ENCODE results near the gene NRAP.
A peak's percentile ranks its signal among the peaks of the same experiment; 100 is the strongest.

Gene NRAP

GRCh38 chr10:113620936-113621335, 42.9 kb downstream of the NRAP start:
- Histone ChIP-seq H3K4me1 (peaks cover 3% of the 10 kb centered on the region; the same call in 1 of the 2 replicates), H3K27me3 (ENCODE audit: low read depth) (peaks cover 22% of the 10 kb centered on the region), H3K36me3 (replicated peaks) (no peaks in the 10 kb centered on the region), H3K9me3 (no peaks in the 10 kb centered on the region), H3K4me3 (no peak overlapping the region)
- in situ Hi-C loops (cut with MboI; ENCODE audit: low sequenced_read_pairs) = no loop called here
- DNase-seq (ENCODE audit: low spot score in 2 of 2) = no peak

- H3K4me1 ChIP-seq = peaks cover 3% of the 10 kb centered on the region; the same call in 1 of the 2 replicates
- H3K4me3 ChIP-seq = no peak overlapping the region
- in situ Hi-C loops (cut with MboI; ENCODE audit: low sequenced_read_pairs) = no loop called here
- H3K27me3 ChIP-seq (ENCODE audit: low read depth) = peaks cover 22% of the 10 kb centered on the region
- DNase-seq (ENCODE audit: low spot score in 2 of 2) = no peak
- H3K9me3 ChIP-seq = no peaks in the 10 kb centered on the region
- no peaks in the 10 kb centered on the region for H3K36me3 ChIP-seq (replicated peaks)
These were observed 43.3 kb downstream of the NRAP start for GRCh38 chr10:113620511-113620910.

- peaks cover 25% of the 10 kb centered on the region for H3K27me3 ChIP-seq (ENCODE audit: low read depth)
- no peak overlapping the region for H3K4me3 ChIP-seq
- in situ Hi-C loops (cut with MboI; ENCODE audit: low sequenced_read_pairs) = no loop called here
- no peaks in the 10 kb centered on the region for H3K9me3 ChIP-seq
- H3K4me1 ChIP-seq = peaks cover 3% of the 10 kb centered on the region; the same call in 1 of the 2 replicates
- no peak for DNase-seq (ENCODE audit: low spot score in 2 of 2)
- no peaks in the 10 kb centered on the region for H3K36me3 ChIP-seq (replicated peaks)
These were observed 44.4 kb downstream of the NRAP start for GRCh38 chr10:113619401-113619800.

- no peaks in the 10 kb centered on the region for H3K9me3 ChIP-seq
- no peak for DNase-seq (ENCODE audit: low spot score in 2 of 2)
- H3K36me3 ChIP-seq (replicated peaks) = no peaks in the 10 kb centered on the region
- peaks cover 3% of the 10 kb centered on the region; the same call in 1 of the 2 replicates for H3K4me1 ChIP-seq
- peaks cover 23% of the 10 kb centered on the region for H3K27me3 ChIP-seq (ENCODE audit: low read depth)
- in situ Hi-C loops (cut with MboI; ENCODE audit: low sequenced_read_pairs) = no loop called here
- no peak overlapping the region for H3K4me3 ChIP-seq
These were observed 45.5 kb downstream of the NRAP start for GRCh38 chr10:113618338-113618737.

- in situ Hi-C loops (cut with MboI; ENCODE audit: low sequenced_read_pairs) = no loop called here
- Histone ChIP-seq H3K4me3 (no peak overlapping the region), H3K27me3 (ENCODE audit: low read depth) (peaks cover 11% of the 10 kb centered on the region), H3K36me3 (replicated peaks) (no peaks in the 10 kb centered on the region), H3K9me3 (no peaks in the 10 kb centered on the region), H3K4me1 (peaks cover 3% of the 10 kb centered on the region; the same call in 1 of the 2 replicates)
- no peak for DNase-seq (ENCODE audit: low spot score in 2 of 2)
These were observed 46.8 kb downstream of the NRAP start for GRCh38 chr10:113617086-113617485.

GRCh38 chr10:113616244-113617074, 47.4 kb downstream of the NRAP start:
- peak; percentile 11 to 39 for DNase-seq (ENCODE audit: low spot score in 2 of 2)
- in situ Hi-C loops (cut with MboI; ENCODE audit: low sequenced_read_pairs) = no loop called here
- H3K4me3 ChIP-seq = no peak overlapping the region
- H3K4me1 ChIP-seq = peaks cover 3% of the 10 kb centered on the region; the same call in 1 of the 2 replicates
- no peaks in the 10 kb centered on the region for H3K9me3 ChIP-seq
- no peaks in the 10 kb centered on the region for H3K36me3 ChIP-seq (replicated peaks)
- peaks cover 6% of the 10 kb centered on the region; the same call in 1 of the 2 replicates for H3K27me3 ChIP-seq (ENCODE audit: low read depth)

- Histone ChIP-seq H3K9me3 (no peaks in the 10 kb centered on the region), H3K27me3 (ENCODE audit: low read depth) (peaks cover 6% of the 10 kb centered on the region; the same call in 1 of the 2 replicates), H3K4me1 (peaks cover 3% of the 10 kb centered on the region; the same call in 1 of the 2 replicates), H3K4me3 (no peak overlapping the region), H3K36me3 (replicated peaks) (no peaks in the 10 kb centered on the region)
- in situ Hi-C loops (cut with MboI; ENCODE audit: low sequenced_read_pairs) = no loop called here
- peak; percentile 33 to 46 for DNase-seq (ENCODE audit: low spot score in 2 of 2)
These were observed 49.7 kb downstream of the NRAP start for GRCh38 chr10:113613977-113614690.

GRCh38 chr10:113613427-113613826, 50.4 kb downstream of the NRAP start:
- no peaks in the 10 kb centered on the region for H3K36me3 ChIP-seq (replicated peaks)
- no peak for DNase-seq (ENCODE audit: low spot score in 2 of 2)
- no peaks in the 10 kb centered on the region for H3K9me3 ChIP-seq
- in situ Hi-C loops (cut with MboI; ENCODE audit: low sequenced_read_pairs) = no loop called here
- peaks cover 3% of the 10 kb centered on the region; the same call in 1 of the 2 replicates for H3K4me1 ChIP-seq
- H3K27me3 ChIP-seq (ENCODE audit: low read depth) = 0 out of 2 replicates have a peak, but pooled peaks cover 3% of the 10 kb centered on the region
- no peak overlapping the region for H3K4me3 ChIP-seq

- no peaks in the 10 kb centered on the region for H3K36me3 ChIP-seq (replicated peaks)
- H3K4me1 ChIP-seq = peaks cover 3% of the 10 kb centered on the region; the same call in 1 of the 2 replicates
- in situ Hi-C loops (cut with MboI; ENCODE audit: low sequenced_read_pairs) = no loop called here
- DNase-seq (ENCODE audit: low spot score in 2 of 2) = no peak
- H3K4me3 ChIP-seq = no peak overlapping the region
- 0 out of 2 replicates have a peak, but pooled peaks cover 3% of the 10 kb centered on the region for H3K27me3 ChIP-seq (ENCODE audit: low read depth)
- no peaks in the 10 kb centered on the region for H3K9me3 ChIP-seq
These were observed 51.7 kb downstream of the NRAP start for GRCh38 chr10:113612154-113612553.

- Histone ChIP-seq H3K27me3 (ENCODE audit: low read depth) (0 out of 2 replicates have a peak, but pooled peaks cover 3% of the 10 kb centered on the region), H3K36me3 (replicated peaks) (no peaks in the 10 kb centered on the region), H3K4me1 (no peaks in the 10 kb centered on the region), H3K9me3 (no peaks in the 10 kb centered on the region), H3K4me3 (no peak overlapping the region)
- in situ Hi-C loops (cut with MboI; ENCODE audit: low sequenced_read_pairs) = no loop called here
- DNase-seq (ENCODE audit: low spot score in 2 of 2) = no peak
These were observed 52.9 kb downstream of the NRAP start for GRCh38 chr10:113610631-113611601.

GRCh38 chr10:113609704-113610108, 54.1 kb downstream of the NRAP start:
- in situ Hi-C loops (cut with MboI; ENCODE audit: low sequenced_read_pairs) = no loop called here
- H3K9me3 ChIP-seq = no peaks in the 10 kb centered on the region
- no peak for DNase-seq (ENCODE audit: low spot score in 2 of 2)
- H3K4me3 ChIP-seq = no peak overlapping the region
- no peaks in the 10 kb centered on the region for H3K36me3 ChIP-seq (replicated peaks)
- no peaks in the 10 kb centered on the region for H3K4me1 ChIP-seq
- H3K27me3 ChIP-seq (ENCODE audit: low read depth) = 0 out of 2 replicates have a peak, but pooled peaks cover under 1% of the 10 kb centered on the region

- no peaks in the 10 kb centered on the region for H3K4me1 ChIP-seq
- no peaks in the 10 kb centered on the region for H3K36me3 ChIP-seq (replicated peaks)
- no peaks in the 10 kb centered on the region for H3K9me3 ChIP-seq
- H3K4me3 ChIP-seq = no peak overlapping the region
- in situ Hi-C loops (cut with MboI; ENCODE audit: low sequenced_read_pairs) = no loop called here
- no peaks in the 10 kb centered on the region for H3K27me3 ChIP-seq (ENCODE audit: low read depth)
- DNase-seq (ENCODE audit: low spot score in 2 of 2) = no peak
These were observed 58.4 kb downstream of the NRAP start for GRCh38 chr10:113605268-113605978.
